Spleen (tissue), 7 donors: ENCODE results near the gene GALNT5.

Experiments used
- CTCF ChIP-seq, 11 experiments: fragments of 200-600 bp in 7 of 11; fragments of 450-650 bp in 4 of 11; sonication (generic) in 4 of 11; IDR thresholded peaks in 8 of 11; conservative IDR thresholded peaks in 3 of 11; 1 replicate in 7 of 11; 2 replicates in 4 of 11; pipeline versions ENCODE4 v1.4.0 to v1.8.0; 2016 to 2021; ENCODE audit warnings: antibody characterized with exemption in 11 of 11, inconsistent platforms in 4 of 11, mild to moderate bottlenecking in 1 of 11
- POLR2A ChIP-seq, 3 donors: fragments of 450-650 bp; IDR thresholded peaks; one replicate each; pipeline ENCODE4 v1.5.1; 2017; ENCODE audit warnings: antibody characterized with exemption in 3 of 3, mild to moderate bottlenecking in 1 of 3
- POLR2AphosphoS5 ChIP-seq, 3 donors: sonication (generic); formaldehyde crosslinking; IDR thresholded peaks; one replicate each; pipeline ENCODE4 v1.5.1; 2017; ENCODE audit warnings: antibody characterized with exemption in 3 of 3
- donor health status: DM: no; HTN: no; CAD: no; lungs with moderate emphysema.
- donor health status: DM: no; HTN: no; CAD: no.
- donor health status: DM: no; HTN: no; CAD: no.

GRCh38 chr2:157307021-157307420 is 49.5 kb downstream of the GALNT5 start:
- peak in 1 of 11 experiments; percentile 10 for TF ChIP-seq CTCF (IDR thresholded peaks at IDR 0.05 in 8 of 11, conservative IDR thresholded peaks at IDR 0.05 in 3 of 11)
- TF ChIP-seq POLR2A (IDR thresholded peaks at IDR 0.05): no peak
- TF ChIP-seq POLR2AphosphoS5 (IDR thresholded peaks at IDR 0.05): no peak
